ENCODE data around the gene RELN. TPM values are rescaled to one million over a fixed set of nuclear protein-coding genes. Genes with fewer than 3 reads are reported as not detected.
"Not testable (repeated sequence)": the region's sequence is repeated elsewhere in the genome, so short reads cannot be mapped to it uniquely, and the experiment has no call there.

Gene RELN
- total RNA-seq, 4 donors from 2014 or later = 1.8 to 47.4 (median 6.7) TPM

DNA sequence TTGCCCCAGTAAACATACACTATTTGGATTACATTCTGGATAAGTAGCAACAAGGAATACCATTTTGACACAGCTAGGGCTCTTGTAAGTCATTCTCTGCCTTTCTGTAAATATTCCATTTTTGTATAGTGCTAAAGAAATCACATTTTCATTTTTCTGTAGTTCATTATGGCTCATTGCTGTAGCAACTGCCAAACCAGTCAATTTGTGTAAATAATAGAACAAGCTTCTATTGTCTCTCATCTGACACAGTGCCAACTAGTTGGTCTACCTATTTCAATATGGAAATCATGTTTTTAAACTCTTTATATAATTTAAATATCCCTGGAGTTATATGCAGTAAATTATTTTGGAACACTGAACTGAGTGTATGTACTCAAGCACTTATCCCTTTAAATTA is 193.7 kb downstream of the RELN start:
- Histone ChIP-seq H3K4me3 (no peak overlapping the region), H3K27me3 (no peaks in the 10 kb centered on the region), H3K9me3 (no peaks in the 10 kb centered on the region), H3K27ac (no peak overlapping the region), H3K4me1 (no peaks in the 10 kb centered on the region), H3K36me3 (no peaks in the 10 kb centered on the region)
- DNase-seq = no peak
- TF ChIP-seq, protein P1, sequence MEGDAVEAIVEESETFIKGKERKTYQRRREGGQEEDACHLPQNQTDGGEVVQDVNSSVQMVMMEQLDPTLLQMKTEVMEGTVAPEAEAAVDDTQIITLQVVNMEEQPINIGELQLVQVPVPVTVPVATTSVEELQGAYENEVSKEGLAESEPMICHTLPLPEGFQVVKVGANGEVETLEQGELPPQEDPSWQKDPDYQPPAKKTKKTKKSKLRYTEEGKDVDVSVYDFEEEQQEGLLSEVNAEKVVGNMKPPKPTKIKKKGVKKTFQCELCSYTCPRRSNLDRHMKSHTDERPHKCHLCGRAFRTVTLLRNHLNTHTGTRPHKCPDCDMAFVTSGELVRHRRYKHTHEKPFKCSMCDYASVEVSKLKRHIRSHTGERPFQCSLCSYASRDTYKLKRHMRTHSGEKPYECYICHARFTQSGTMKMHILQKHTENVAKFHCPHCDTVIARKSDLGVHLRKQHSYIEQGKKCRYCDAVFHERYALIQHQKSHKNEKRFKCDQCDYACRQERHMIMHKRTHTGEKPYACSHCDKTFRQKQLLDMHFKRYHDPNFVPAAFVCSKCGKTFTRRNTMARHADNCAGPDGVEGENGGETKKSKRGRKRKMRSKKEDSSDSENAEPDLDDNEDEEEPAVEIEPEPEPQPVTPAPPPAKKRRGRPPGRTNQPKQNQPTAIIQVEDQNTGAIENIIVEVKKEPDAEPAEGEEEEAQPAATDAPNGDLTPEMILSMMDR (IDR thresholded peaks at IDR 0.05) = no peak
- no peak for TF ChIP-seq POLR2A (IDR thresholded peaks at IDR 0.05)
- intact Hi-C loops (cut with DNase I; ENCODE audit: low total_unique reads) = no loop called here

DNA sequence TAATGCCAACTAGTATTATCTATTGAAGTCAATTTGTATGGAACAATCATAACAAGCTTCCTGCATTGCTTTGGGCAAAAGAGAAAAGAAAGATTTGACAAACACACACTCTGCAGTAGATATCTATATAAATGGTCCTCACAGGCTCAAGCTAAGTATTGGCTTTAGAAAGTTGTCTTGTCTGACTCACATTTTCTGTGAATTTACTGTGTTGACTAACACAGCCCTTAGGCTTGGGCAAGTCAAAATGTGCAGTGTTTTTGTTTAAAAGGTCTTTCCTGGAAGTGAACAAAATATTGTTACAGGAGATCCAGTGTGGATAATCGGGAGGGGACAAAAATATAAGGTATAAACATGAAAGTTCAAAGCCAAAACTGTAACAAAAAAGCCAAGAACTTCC is 194.4 kb downstream of the RELN start:
- H3K9me3 ChIP-seq = no peaks in the 10 kb centered on the region
- intact Hi-C loops (cut with DNase I; ENCODE audit: low total_unique reads) = no loop called here
- H3K36me3 ChIP-seq = no peaks in the 10 kb centered on the region
- TF ChIP-seq, protein P1 (IDR thresholded peaks at IDR 0.05) = no peak
- no peak for DNase-seq
- H3K4me3 ChIP-seq = no peak overlapping the region
- H3K27me3 ChIP-seq = no peaks in the 10 kb centered on the region
- no peaks in the 10 kb centered on the region for H3K4me1 ChIP-seq
- H3K27ac ChIP-seq = no peak overlapping the region

DNA sequence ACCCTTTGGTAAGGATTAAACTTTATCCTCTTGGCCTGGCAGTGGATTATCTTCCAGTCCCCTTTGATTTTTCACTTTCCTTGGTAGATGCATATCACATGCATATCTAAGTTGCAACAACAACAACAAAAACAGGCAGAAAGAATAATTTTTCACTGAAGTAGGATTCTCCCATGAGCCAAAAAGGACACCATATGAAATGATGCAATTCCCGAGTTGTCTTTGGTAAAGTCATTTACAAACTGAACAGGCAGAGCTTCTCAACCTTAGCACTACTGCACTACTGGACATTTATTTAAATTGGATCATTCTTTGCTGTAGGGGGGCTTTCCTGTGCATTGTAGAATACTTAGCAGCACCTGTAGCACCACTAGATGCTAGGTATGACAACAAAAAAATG is 195.0 kb downstream of the RELN start:
- TF ChIP-seq, protein P1 (IDR thresholded peaks at IDR 0.05) = no peak
- no peak for TF ChIP-seq POLR2A (IDR thresholded peaks at IDR 0.05)
- DNase-seq = no peak
- Histone ChIP-seq H3K36me3 (no peaks in the 10 kb centered on the region), H3K27me3 (no peaks in the 10 kb centered on the region), H3K4me1 (no peaks in the 10 kb centered on the region), H3K9me3 (no peaks in the 10 kb centered on the region), H3K27ac (no peak overlapping the region), H3K4me3 (no peak overlapping the region)
- intact Hi-C loops (cut with DNase I; ENCODE audit: low total_unique reads) = no loop called here

DNA sequence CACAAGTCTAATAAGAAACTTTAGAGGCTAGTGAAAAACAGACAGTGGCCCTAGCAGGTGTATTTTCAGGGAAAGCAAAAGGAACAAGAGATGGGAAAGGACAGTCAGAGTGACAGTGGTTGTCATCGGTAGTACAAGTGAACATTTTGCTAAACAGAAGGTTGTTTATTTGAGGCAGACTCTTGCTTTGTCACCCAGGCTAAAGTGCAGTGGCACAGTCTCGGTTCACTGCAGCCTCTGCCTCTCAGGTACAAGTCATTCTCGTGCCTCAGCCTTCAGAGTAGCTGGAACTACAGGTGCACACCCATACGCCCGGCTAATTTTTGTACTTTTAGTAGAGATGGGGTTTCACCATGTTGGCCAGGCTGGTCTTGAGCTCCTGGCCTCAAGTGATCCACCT is 195.8 kb downstream of the RELN start:
- no peaks in the 10 kb centered on the region for H3K9me3 ChIP-seq
- no peak overlapping the region for H3K27ac ChIP-seq
- intact Hi-C loops (cut with DNase I; ENCODE audit: low total_unique reads) = no loop called here
- H3K27me3 ChIP-seq = no peaks in the 10 kb centered on the region
- no peak overlapping the region for H3K4me3 ChIP-seq
- TF ChIP-seq, protein P1 (IDR thresholded peaks at IDR 0.05) = no peak
- TF ChIP-seq POLR2A (IDR thresholded peaks at IDR 0.05) = no peak
- no peaks in the 10 kb centered on the region for H3K36me3 ChIP-seq
- H3K4me1 ChIP-seq = no peaks in the 10 kb centered on the region
- DNase-seq = no peak

DNA sequence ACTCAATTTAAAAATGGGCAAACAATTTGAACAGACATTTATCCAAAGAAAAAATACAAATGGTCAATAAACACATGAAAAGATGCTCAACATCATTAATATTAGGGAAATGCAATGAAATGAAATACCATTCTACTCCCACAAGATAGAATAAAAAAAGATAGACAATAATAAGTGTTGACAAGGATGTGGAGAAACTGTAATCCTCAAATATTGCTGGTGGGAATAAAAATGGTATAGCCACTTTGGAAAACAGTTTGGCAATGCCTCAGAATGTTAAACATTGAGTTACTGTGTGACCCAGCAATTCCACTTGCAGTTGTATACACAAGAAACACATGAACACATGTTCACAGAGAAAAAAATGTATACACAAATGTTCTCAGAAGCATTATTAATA is 197.6 kb downstream of the RELN start:
- Histone ChIP-seq H3K4me1 (no peaks in the 10 kb centered on the region), H3K27me3 (no peaks in the 10 kb centered on the region)
- intact Hi-C loops (cut with DNase I; ENCODE audit: low total_unique reads) = no loop called here

DNA sequence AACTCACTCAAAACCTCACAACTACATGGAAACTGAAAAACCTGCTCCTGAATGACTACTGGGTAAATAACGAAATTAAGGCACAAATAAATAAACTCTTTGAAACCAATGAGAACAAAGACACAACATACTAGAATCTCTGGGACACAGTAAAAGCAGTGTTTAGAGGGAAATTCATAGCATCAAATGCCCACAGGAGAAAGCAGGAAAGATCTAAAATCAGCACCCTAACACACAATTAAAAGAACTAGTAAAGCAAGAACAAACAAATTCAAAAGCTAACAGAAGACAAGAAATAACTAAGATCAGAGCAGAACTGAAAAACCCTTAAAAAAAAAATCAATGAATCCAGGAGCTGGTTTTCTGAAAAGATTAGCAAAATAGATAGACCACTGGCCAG is 202.4 kb downstream of the RELN start:
- H3K4me3 ChIP-seq; H3K27me3 ChIP-seq; H3K27ac ChIP-seq; DNase-seq; H3K4me1 ChIP-seq; intact Hi-C loops (cut with DNase I; ENCODE audit: low total_unique reads); H3K36me3 ChIP-seq; H3K9me3 ChIP-seq: not testable (repeated sequence)

More for the DNA sequence above, 197.6 kb downstream of the RELN start:
- Histone ChIP-seq H3K36me3 (no peaks in the 10 kb centered on the region), H3K27ac (no peak overlapping the region), H3K4me3 (no peak overlapping the region), H3K9me3 (no peaks in the 10 kb centered on the region)
- TF ChIP-seq POLR2A (IDR thresholded peaks at IDR 0.05) = no peak
- TF ChIP-seq, protein P1 (IDR thresholded peaks at IDR 0.05) = no peak
- DNase-seq = no peak
